DMS53 (cell line): ENCODE data around the gene OPHN1.
A peak's percentile ranks its signal among the peaks of the same experiment; 100 is the strongest.

Source experiments
- DNase-seq: peaks from one replicate; lab custom pipeline; 2025; lab: John Stamatoyannopoulos, UW

The OPHN1 gene

DNA sequence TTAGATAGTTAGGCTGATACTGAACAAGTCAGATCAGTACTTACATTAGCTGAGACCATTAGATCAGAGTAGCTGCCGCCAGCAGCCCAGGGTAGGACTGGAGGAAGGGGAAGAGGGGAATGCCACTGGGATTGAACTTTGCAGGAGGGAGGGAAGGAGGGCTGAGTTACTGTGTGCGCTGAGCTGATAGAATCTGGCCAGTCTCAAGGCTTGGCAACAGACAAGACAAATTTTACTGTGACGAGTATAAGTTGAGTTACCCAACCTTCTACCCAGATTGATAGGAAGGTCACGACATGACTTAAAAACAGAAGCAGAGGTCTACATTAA, 372.1 kb downstream of the OPHN1 start:
- no peak for DNase-seq

DNA sequence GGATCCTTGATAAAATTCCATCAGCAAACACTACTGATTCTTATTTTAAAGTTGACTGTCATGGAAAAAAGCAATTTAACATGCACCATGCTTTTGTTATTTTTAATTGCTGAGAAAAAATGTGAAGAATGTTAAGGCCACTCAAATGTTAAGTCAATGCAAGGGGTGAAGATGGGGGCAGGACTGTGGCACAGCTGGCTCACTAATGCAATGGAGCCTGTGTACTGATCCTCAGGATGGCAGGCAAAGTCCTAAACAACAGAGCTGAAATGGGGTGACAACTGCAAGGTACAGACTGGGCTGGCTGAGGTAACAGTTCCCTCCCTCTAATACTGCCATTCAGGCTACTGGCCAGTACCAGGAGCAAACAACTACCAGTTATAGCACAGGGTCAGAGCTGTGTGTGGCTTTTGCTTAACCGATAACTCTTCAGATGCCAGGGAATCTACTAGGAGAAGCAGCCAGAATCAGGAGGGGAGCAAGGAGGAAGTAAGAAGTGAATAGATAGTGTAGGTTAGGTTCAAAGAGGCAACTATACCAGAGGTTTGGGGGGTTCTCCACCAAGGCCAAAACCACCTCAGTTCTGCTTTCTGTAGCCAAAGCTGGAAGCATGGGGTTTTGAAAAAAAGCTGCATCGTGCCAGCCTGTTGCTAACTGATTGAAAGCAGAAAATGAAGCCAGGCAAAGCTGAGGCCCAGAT, 372.6 kb downstream of the OPHN1 start:
- DNase-seq, result no peak

DNA sequence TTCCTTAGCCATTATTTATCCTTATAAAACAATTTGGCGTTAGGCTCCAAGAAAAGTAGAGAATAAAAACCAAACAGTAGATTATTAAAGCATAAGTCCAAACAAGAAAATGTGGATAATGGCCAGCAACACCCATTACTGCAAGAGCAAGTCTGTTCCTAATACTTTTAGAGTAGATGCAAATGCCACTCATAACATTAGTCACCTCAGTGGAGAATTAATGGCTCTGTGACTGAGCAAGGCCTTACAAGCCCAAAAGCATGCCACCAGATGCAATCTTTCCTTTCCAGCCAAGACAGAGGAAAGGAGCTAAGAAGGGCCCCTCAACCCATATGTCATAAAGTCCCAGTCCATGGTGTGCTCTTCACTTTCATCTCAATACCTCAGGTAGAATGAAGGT, 373.8 kb downstream of the OPHN1 start:
- no peak for DNase-seq

DNA sequence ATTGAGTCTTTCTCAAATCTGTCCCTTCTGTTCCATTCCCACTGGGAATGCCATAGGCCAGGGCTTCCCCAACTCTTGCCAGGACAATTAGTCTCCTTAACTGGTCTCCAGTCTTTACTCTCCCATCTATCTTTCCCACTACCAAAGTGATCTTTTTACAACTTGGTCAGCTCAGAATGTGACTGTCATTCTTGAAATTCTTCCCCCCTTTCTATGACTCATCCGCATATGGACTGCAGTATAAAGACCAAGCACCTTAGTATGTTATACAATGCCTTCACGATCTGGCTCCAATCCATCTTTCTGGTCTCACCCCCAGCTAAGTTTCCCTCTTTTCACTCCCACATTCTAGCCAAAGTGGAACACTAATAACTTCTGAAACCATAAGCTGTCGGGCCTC, 383.8 kb downstream of the OPHN1 start:
- no peak for DNase-seq

DNA sequence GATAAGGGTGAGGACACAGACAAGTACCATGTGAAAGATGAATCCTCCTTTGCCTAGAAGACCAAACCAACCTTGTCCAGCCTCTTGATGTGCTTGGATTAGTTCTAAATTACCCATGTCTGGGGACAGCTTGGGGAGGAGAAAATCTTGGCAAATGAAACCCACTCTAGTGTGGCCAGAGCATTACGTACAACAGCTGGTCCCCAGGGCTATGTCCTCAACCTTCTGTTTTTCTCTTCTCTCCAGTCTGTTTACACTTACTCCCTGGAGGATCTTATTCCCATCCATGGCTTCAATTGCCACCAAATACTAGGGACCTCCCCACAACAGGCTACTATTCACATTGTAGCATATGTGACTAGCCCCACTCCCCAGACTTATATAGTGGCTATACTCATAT, 384.5 kb downstream of the OPHN1 start:
- peak; percentile 8 for DNase-seq

DNA sequence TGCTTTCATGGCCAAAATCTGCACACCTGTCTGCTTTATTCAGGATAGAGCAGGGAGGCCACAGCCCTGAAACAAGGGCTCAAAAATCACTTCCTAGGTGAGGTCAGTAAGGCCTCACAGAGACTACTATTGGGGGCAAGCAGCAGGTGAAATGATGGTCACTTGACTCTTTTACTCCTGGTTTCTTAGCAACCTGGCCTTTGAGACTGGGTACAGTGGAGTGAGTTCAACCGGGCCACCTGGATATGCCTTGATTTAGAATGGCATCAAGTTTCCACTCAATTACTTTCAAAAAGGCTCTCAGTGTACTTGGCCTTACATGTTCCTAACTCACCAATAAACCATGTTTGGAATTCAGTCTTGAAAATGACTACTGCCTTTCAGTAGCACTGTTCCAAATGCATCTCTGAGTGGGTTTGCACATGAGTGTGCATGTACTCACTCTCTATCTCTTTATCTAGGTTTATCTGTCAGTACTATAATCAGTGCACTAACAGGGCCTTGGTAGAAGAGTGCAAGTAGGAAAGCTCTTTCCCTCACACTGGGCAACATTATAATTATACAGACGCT, 388.2 kb downstream of the OPHN1 start:
- peak; percentile 65 for DNase-seq

DNA sequence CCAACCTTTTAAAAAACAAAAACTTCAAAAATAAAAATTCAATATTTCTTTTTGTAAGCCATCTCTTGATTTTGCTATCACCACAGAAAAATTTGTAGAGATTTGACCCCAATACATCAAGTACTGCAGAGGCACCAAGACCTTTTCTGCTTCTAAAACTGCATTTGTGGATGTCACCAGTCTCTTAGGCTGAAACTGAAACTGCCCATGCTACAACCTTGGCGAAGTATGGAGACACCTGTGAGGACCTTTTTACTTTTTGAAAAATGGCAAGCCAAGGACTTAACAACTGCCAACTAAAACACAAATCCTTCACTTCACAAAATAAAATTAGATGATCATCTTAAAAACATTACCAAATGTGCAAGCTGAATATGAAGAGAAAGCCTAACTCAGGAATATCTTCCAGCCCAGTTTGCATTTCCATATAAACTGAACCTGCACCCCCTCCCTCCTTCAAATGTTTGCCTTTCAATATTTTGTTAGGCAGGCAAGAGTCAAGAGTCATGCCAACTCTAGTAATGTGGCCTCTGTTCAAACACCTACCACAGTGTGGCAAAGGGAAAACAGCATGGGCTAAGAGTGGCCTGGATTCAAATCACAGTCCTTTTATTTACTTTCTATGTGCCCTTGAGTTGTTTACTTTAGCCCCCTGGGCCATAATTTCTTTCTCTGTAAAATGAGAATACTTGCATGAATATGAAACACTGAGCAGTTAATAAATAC, 389.4 kb downstream of the OPHN1 start:
- peak; percentile 4 for DNase-seq

DNA sequence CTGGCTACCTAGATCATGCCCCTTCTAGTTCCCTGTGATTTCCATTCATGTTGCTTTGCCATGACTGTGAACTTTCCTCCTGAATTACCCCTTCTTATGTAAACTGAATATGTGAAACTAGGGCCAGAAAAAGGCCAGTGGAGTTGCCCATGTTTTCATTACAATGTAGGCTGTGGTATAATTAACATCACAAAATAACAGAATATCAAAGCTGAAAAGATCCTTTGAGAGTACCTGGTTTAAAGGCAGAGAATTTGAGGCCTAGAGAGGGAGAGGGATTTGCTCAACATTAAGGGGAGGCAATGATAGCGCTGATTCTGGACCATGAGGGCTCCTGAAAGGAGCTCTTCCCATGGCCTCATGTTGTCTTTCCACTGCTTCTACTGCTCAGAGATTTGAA, 392.2 kb downstream of the OPHN1 start:
- DNase-seq, result no peak

DNA sequence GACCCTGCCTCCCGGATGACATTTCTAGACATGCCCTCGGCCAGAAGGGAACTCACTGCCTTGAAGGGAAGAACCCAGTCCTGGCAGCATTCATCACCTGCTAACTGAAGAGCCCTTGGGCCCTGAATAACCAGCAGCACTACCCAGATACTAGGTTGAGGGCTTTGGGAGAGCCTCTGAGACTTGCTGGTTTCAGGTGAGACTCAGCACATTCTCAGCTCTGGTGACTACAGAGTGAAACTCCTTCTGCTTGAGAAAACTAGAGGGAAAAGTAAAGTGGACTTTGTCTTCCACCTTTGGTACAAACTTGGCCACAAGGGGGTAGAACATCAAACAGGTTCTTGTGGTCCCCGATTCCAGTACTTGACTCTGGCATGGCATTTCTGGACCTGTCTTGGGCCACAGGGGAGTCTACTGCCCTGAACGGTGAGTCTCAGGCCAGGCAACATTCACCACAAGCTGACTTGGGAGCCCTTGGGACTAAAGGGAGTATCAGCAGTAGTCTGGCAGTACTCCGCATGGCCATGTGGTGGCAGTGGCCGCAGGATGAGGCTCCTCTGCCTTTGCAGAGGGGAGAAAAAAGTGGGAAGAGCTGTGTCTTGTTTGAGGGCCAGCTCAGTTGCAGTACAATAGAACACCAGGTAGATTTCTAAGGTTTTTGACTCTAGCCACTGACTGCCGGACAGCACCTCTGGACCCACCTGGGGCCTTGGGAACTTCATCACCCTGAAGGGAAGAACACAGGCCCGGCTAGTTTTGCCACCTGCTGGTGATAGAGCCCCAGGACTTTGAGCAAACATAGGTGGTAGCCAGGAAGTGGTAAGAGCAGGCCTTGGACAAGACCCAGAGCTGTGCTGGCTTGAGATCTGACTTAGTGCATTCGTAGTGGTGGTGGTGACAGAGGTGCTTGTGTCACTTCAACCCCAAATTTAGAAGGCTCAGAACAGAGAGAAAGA, 414.8 kb downstream of the OPHN1 start:
- DNase-seq, result peak; percentile 76

DNA sequence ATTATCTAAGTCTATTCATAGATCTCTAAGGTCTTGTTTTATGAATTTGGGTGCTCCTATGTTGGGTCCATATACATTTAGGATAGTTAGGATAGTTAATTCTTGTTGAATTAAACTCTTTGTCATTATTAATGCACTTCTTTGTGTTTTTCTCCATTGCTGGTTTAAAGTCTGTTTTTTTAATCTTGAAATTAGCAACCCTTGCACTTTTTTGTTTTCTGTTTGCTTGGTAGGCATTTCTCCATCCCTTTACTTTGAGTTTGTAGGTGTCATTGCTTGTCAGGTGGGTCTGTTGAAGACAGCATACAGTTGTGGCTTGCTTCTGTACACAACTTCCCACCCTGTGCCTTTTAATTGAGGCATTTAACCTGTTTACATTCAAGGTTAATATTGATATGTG, 434.8 kb downstream of the OPHN1 start:
- DNase-seq, result no peak
